Fibroblast of pulmonary artery (primary cell): Measurements from ENCODE around the gene GFOD1.
A peak's percentile ranks its signal among the peaks of the same experiment; 100 is the strongest.

ENCODE experiments used
- DNase-seq: peaks from one replicate; pipeline ENCODE4 v3.0.0-alpha.2; 2010; ENCODE audit warnings: low read depth
- H3K4me3 ChIP-seq: replicated peaks from 2 replicates; pipeline ENCODE4 v1.5.1; 2011; ENCODE audit warnings: low read depth, mild to moderate bottlenecking, control low read depth, low read length, moderate library complexity
- CTCF ChIP-seq: IDR thresholded peaks from 2 replicates; pipeline ENCODE4 v1.5.1; 2011; ENCODE audit warnings: mild to moderate bottlenecking, control low read depth, low read length, inconsistent platforms; ENCODE audit errors: missing control alignments

The GFOD1 gene

GRCh38 chr6:13452346-13453117, 34.9 kb downstream of the GFOD1 start:
- no peak for TF ChIP-seq CTCF
- peak; percentile 65 for DNase-seq
- H3K4me3 ChIP-seq: no peak overlapping the region

- no peak overlapping the region for H3K4me3 ChIP-seq
- no peak for TF ChIP-seq CTCF
- no peak for DNase-seq
These were observed 36.1 kb downstream of the GFOD1 start for GRCh38 chr6:13451181-13451895.

GRCh38 chr6:13450628-13451027, 36.8 kb downstream of the GFOD1 start:
- no peak for DNase-seq
- no peak overlapping the region for H3K4me3 ChIP-seq
- no peak for TF ChIP-seq CTCF

- no peak overlapping the region for H3K4me3 ChIP-seq
- TF ChIP-seq CTCF: no peak
- peak; percentile 46 for DNase-seq
These were observed 39.3 kb downstream of the GFOD1 start for GRCh38 chr6:13447949-13448724.

GRCh38 chr6:13446381-13446780, 41.0 kb downstream of the GFOD1 start:
- no peak overlapping the region for H3K4me3 ChIP-seq
- DNase-seq: no peak
- TF ChIP-seq CTCF: no peak

GRCh38 chr6:13445744-13446115, 41.7 kb downstream of the GFOD1 start:
- no peak overlapping the region for H3K4me3 ChIP-seq
- no peak for DNase-seq
- no peak for TF ChIP-seq CTCF
